Measurements from ENCODE around the gene ADRM1. TPM values are rescaled to one million over a fixed set of nuclear protein-coding genes. Genes with fewer than 3 reads are reported as not detected.
A peak's percentile ranks its signal among the peaks of the same experiment; 100 is the strongest.

Gene ADRM1
- total RNA-seq, 1 donor from 2014 or later, result 70.5 TPM

- peak overlapping the region; percentile 99 for H3K27ac ChIP-seq (replicated peaks)
- H3K4me3 ChIP-seq, result peak overlapping the region; percentile 94
Measured at GRCh38 chr20:62305149-62305764, 2.5 kb downstream of the ADRM1 start.

GRCh38 chr20:62305765-62306413 is 3.1 kb downstream of the ADRM1 start:
- TF ChIP-seq CTCF (IDR thresholded peaks at IDR 0.05; ENCODE audit: borderline replicate concordance), result no peak
- Histone ChIP-seq H3K4me3 (no peak overlapping the region), H3K4me1 (peaks cover 53% of the 10 kb centered on the region), H3K36me3 (peaks cover 66% of the 10 kb centered on the region), H3K9me3 (replicated peaks) (no peaks in the 10 kb centered on the region), H3K27ac (replicated peaks) (peak overlapping the region; percentile 99), H3K27me3 (ENCODE audit: low read depth) (no peaks in the 10 kb centered on the region)
- intact Hi-C loops (cut with micrococcal nuclease), result no loop called here
- DNase-seq, result no peak

More at GRCh38 chr20:62305149-62305764, 2.5 kb downstream of the ADRM1 start:
- no peak for TF ChIP-seq CTCF (IDR thresholded peaks at IDR 0.05; ENCODE audit: borderline replicate concordance)
- H3K36me3 ChIP-seq, result peaks cover 60% of the 10 kb centered on the region
- intact Hi-C loops (cut with micrococcal nuclease), result no loop called here
- no peaks in the 10 kb centered on the region for H3K27me3 ChIP-seq (ENCODE audit: low read depth)
- no peak for DNase-seq
- H3K4me1 ChIP-seq, result peaks cover 53% of the 10 kb centered on the region
- no peaks in the 10 kb centered on the region for H3K9me3 ChIP-seq (replicated peaks)

- Histone ChIP-seq H3K9me3 (replicated peaks) (no peaks in the 10 kb centered on the region), H3K4me1 (peaks cover 50% of the 10 kb centered on the region), H3K4me3 (no peak overlapping the region), H3K36me3 (peaks cover 73% of the 10 kb centered on the region), H3K27me3 (ENCODE audit: low read depth) (no peaks in the 10 kb centered on the region), H3K27ac (replicated peaks) (no peak overlapping the region)
- intact Hi-C loops (cut with micrococcal nuclease), result no loop called here
- TF ChIP-seq CTCF (IDR thresholded peaks at IDR 0.05; ENCODE audit: borderline replicate concordance), result no peak
- DNase-seq, result no peak
Measured at GRCh38 chr20:62306414-62307187, 3.8 kb downstream of the ADRM1 start.

GRCh38 chr20:62307226-62308101 is 4.7 kb downstream of the ADRM1 start:
- Histone ChIP-seq H3K36me3 (peaks cover 82% of the 10 kb centered on the region), H3K27me3 (ENCODE audit: low read depth) (no peaks in the 10 kb centered on the region), H3K4me1 (peaks cover 42% of the 10 kb centered on the region), H3K27ac (replicated peaks) (peak overlapping the region; percentile 19), H3K4me3 (no peak overlapping the region), H3K9me3 (replicated peaks) (no peaks in the 10 kb centered on the region)
- TF ChIP-seq CTCF (IDR thresholded peaks at IDR 0.05; ENCODE audit: borderline replicate concordance), result no peak
- intact Hi-C loops (cut with micrococcal nuclease), result no loop called here
- no peak for DNase-seq
